PFSK-1 (cell line): ENCODE results near the gene DGKH.

Experiments
- FOXP2 ChIP-seq: optimal IDR thresholded peaks from 2 replicates; pipeline ENCODE3; 2011; ENCODE audit warnings: borderline replicate concordance, control low read depth, inconsistent platforms; ENCODE audit not compliant: insufficient read depth; ENCODE audit errors: extremely low read length, extremely low read depth
- POLR2AphosphoS5 ChIP-seq: IDR thresholded peaks from 2 replicates; pipeline ENCODE4 v1.6.1; 2012; ENCODE audit warnings: low read depth, mild to moderate bottlenecking, control low read depth, low read length, moderate library complexity
- SIN3A ChIP-seq: IDR thresholded peaks from 2 replicates; pipeline ENCODE4 v1.6.1; 2012; ENCODE audit warnings: mild to moderate bottlenecking, low read length, moderate library complexity, borderline replicate concordance; ENCODE audit not compliant: insufficient read depth
- TAF1 ChIP-seq: IDR thresholded peaks from 2 replicates; pipeline ENCODE4 v1.6.1; 2012; ENCODE audit warnings: low read length, control low read depth, borderline replicate concordance; ENCODE audit not compliant: insufficient read depth
- TF ChIP-seq, protein P1 (sequence below), 2 experiments: IDR thresholded peaks; 2 replicates each; pipeline versions ENCODE4 v1.6.1 to v1.8.0; 2011 to 2012; ENCODE audit warnings: low read depth in 2 of 2, low read length in 2 of 2, control low read depth in 1 of 2, inconsistent platforms in 1 of 2, mild to moderate bottlenecking in 1 of 2, moderate library complexity in 1 of 2; ENCODE audit not compliant: insufficient read depth in 1 of 2

Gene DGKH

DNA sequence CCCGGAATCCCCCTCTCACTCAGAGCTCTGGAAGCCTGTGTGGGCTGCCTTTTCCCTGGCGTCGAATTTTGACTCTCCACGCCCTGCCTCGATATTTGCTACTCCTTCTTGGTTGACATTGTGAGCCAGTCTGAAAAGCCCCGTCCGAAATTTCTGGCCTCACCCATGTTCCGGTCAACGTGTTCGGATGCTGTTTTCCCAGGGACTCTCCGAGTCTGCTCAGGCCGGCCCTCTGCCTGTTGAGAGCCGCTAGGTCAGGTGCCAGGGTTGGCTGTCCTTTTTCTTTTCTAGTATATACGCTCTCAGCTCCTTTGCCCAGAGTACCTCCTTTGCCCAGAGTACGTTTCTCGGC lies 6.8 kb upstream of the DGKH start:
- TF ChIP-seq TAF1 (no peak), POLR2AphosphoS5 (no peak), SIN3A (peak; percentile 11; the same call in 1 of the 2 replicates), FOXP2 (no peak)
- TF ChIP-seq, protein P1, sequence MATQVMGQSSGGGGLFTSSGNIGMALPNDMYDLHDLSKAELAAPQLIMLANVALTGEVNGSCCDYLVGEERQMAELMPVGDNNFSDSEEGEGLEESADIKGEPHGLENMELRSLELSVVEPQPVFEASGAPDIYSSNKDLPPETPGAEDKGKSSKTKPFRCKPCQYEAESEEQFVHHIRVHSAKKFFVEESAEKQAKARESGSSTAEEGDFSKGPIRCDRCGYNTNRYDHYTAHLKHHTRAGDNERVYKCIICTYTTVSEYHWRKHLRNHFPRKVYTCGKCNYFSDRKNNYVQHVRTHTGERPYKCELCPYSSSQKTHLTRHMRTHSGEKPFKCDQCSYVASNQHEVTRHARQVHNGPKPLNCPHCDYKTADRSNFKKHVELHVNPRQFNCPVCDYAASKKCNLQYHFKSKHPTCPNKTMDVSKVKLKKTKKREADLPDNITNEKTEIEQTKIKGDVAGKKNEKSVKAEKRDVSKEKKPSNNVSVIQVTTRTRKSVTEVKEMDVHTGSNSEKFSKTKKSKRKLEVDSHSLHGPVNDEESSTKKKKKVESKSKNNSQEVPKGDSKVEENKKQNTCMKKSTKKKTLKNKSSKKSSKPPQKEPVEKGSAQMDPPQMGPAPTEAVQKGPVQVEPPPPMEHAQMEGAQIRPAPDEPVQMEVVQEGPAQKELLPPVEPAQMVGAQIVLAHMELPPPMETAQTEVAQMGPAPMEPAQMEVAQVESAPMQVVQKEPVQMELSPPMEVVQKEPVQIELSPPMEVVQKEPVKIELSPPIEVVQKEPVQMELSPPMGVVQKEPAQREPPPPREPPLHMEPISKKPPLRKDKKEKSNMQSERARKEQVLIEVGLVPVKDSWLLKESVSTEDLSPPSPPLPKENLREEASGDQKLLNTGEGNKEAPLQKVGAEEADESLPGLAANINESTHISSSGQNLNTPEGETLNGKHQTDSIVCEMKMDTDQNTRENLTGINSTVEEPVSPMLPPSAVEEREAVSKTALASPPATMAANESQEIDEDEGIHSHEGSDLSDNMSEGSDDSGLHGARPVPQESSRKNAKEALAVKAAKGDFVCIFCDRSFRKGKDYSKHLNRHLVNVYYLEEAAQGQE (IDR thresholded peaks at IDR 0.05; ENCODE audit: insufficient read depth in 1 of 2, low read depth in 2 of 2, low read length in 2 of 2), result no peak

DNA sequence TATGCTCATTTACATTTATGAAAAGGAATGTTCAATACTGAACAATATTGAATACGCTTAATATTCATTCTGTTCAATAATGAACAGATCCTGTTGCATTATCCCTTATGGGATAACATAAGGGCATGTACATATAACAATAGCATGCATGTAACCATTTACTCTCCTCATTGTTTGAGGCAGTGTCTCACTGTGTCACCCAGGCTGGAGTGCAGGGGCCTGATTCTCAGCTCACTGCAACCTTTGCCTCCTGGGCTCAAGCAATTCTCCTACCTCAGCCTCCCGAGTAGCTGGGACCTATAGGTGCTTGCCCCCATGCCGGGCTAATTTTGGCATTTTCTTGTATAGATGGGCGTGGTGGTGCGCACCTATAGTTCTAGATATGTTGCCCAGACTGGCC lies 4.8 kb upstream of the DGKH start:
- TF ChIP-seq TAF1 (no peak), POLR2AphosphoS5 (no peak), SIN3A (no peak), FOXP2 (no peak)
- TF ChIP-seq, protein P1 (IDR thresholded peaks at IDR 0.05; ENCODE audit: insufficient read depth in 1 of 2, low read depth in 2 of 2, low read length in 2 of 2), result no peak

DNA sequence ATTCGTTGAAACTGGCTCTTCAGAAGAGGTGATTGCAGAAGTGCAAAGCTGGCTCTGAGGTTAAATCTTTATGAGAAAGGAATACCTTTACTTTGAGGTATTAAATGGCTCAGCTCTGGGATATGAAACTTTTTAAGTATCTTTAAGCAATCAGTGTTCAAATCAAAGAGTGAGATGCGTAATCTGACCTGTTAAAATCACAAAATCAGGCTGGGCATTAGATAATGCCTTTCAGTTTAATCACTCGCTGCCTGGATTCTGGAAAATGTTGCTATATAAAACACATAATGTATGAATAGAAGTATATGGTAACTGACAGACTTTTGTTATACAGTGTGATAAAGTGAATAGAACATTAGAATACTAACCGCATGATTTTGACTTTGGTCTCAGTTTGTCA lies 2.0 kb upstream of the DGKH start:
- TF ChIP-seq FOXP2, result no peak
- TF ChIP-seq, protein P1 (IDR thresholded peaks at IDR 0.05; ENCODE audit: insufficient read depth in 1 of 2, low read depth in 2 of 2, low read length in 2 of 2), result no peak
- no peak for TF ChIP-seq TAF1
- no peak for TF ChIP-seq SIN3A
- TF ChIP-seq POLR2AphosphoS5, result no peak

DNA sequence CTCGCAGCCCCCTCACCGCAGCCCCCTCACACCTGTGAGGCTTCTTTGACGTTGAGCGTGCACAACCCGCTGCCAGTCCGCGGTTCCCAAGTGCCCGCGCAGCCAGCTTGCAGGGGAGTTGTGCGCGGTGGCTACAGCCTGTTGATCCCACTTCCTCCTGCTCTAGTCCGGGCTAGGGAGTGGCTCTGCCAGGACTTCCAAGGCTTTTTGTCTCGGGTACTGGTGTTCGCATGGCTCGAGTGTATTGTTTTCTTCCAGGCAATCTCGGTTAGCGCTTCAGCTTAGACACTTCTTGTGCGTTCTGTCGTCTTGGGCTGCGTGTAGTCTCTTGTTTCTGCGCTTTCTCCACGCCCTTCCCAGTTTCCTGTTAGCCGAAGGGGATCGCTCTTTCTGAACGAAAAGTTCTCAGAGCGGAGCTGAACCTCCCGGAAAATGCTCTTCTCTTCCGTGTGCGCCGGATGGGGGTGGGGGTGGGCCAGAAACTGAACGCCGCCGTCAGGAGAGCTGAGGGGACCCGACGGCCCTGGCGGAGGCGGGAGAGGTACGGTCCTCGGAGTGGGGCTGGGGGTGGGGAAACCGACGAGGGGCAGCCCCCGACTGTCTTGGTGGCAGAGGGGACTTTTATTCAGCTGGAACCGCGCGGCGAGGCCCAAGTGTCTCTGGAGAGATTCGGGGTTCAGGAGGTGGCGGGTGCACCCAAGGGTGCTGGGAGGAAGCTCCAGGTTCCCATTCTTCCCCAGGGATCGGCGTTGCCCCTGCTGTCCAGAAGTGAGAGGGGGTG lies 697 bp upstream of the DGKH start:
- TF ChIP-seq TAF1, result peak; percentile 61; the same call in 1 of the 2 replicates
- TF ChIP-seq SIN3A, result no peak

DNA sequence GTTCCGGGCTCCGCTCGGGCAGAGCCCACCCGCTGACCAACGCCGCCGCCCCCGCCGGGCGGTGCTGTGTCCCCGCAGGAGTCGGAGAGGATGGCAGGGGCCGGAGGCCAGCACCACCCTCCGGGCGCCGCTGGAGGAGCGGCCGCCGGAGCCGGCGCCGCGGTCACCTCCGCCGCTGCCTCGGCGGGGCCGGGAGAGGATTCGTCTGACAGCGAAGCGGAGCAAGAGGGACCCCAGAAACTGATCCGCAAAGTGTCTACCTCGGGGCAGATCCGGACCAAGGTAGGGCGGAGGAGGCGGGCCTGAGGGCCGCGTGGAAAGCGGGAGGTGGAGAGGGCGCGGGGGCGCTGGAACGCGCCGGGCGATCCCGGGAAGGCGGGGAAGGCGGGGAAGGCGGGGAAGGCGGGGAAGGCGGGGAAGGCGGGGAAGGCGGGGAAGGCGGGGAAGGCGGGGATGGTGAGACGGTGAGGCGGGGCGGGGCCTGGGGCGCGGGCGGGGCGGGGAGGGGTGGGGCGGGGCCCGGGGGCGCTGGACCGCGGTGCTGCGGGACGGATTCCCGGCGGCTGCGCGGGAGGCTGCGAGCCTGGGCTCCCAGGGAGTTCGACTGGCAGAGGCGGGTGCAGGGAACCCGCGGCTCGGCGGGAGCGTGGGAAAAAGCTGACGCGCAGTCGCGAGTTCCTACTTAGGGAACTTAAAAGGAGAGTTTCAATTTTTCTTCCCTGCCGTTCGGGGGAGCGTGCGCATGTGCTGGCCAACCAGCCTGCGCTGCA lies 421 bp downstream of the DGKH start:
- TF ChIP-seq POLR2AphosphoS5 (peak; percentile 27), FOXP2 (no peak)

DNA sequence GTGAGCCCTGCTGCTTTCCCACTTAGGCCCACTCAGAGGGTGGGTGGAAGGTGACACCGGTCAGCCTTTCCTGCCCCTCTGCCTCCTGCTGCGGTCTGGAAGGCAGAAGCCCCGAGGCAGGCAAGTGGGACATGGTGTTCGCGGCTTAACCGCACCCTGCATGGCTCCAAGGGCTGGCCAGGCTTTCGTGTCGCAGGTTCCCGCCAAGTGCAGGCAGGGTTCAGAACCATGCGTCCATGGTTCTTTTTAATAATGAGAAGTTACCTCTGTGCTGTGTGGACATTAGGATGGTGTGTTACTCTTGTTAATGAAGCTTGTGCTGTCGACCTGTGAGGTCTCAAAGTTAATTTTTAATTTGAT lies 986 bp downstream of the DGKH start:
- TF ChIP-seq TAF1, result no peak
- no peak for TF ChIP-seq SIN3A
- no peak for TF ChIP-seq POLR2AphosphoS5
- TF ChIP-seq FOXP2, result no peak
- TF ChIP-seq, protein P1 (IDR thresholded peaks at IDR 0.05; ENCODE audit: insufficient read depth in 1 of 2, low read depth in 2 of 2, low read length in 2 of 2), result no peak
